MM.1S (cell line): ENCODE data around the gene UCN3.

ENCODE experiments used
- DNase-seq: peaks from one replicate; pipeline ENCODE4 v3.0.0-alpha.2; 2015
- H2AFZ ChIP-seq: fragments of 300-600 bp; sonication (generic); 2 replicates; pipeline ENCODE4 v1.6.0; 2016; ENCODE audit warnings: antibody characterized with exemption, low read length
- H3F3A ChIP-seq: fragments of 300-600 bp; sonication (generic); 2 replicates; pipeline ENCODE4 v1.6.1; 2016; ENCODE audit warnings: mild to moderate bottlenecking, antibody characterized with exemption, low read length, moderate library complexity, mixed read lengths; ENCODE audit not compliant: insufficient read depth
- H3K27ac ChIP-seq: fragments of 300-600 bp; sonication (generic); 2 replicates; pipeline ENCODE4 v1.5.1; 2016; ENCODE audit warnings: mild to moderate bottlenecking, low read length
- H3K27me3 ChIP-seq: fragments of 300-600 bp; sonication (generic); replicated peaks from 2 replicates; pipeline ENCODE4 v1.6.0; 2016; ENCODE audit warnings: low read length; ENCODE audit not compliant: insufficient read depth
- H3K36me3 ChIP-seq: fragments of 300-600 bp; sonication (generic); replicated peaks from 2 replicates; pipeline ENCODE4 v1.6.1; 2016; ENCODE audit warnings: mild to moderate bottlenecking, low read length, mixed read lengths; ENCODE audit not compliant: insufficient read depth
- H3K4me1 ChIP-seq: fragments of 300-600 bp; sonication (generic); 2 replicates; pipeline ENCODE4 v1.6.1; 2016; ENCODE audit warnings: low read length, mixed read lengths
- H3K4me2 ChIP-seq: fragments of 300-600 bp; sonication (generic); 2 replicates; pipeline ENCODE4 v1.6.0; 2016; ENCODE audit warnings: low read depth, low read length
- H3K4me3 ChIP-seq: fragments of 300-600 bp; sonication (generic); 2 replicates; pipeline ENCODE4 v1.5.1; 2016; ENCODE audit warnings: low read length, mixed read lengths
- H3K79me2 ChIP-seq: fragments of 300-600 bp; sonication (generic); 2 replicates; pipeline ENCODE4 v1.6.1; 2016; ENCODE audit warnings: mixed run types, low read length, mixed read lengths
- H3K9ac ChIP-seq: fragments of 300-600 bp; sonication (generic); 2 replicates; pipeline ENCODE4 v1.6.1; 2016; ENCODE audit warnings: low read length, mixed read lengths
- H3K9me2 ChIP-seq: fragments of 300-600 bp; sonication (generic); replicated peaks from 2 replicates; pipeline ENCODE4 v1.6.1; 2016; ENCODE audit warnings: mild to moderate bottlenecking, low read length, mixed read lengths; ENCODE audit not compliant: insufficient read depth
- H3K9me3 ChIP-seq: fragments of 300-600 bp; sonication (generic); replicated peaks from 2 replicates; pipeline ENCODE4 v1.6.1; 2016; ENCODE audit warnings: mild to moderate bottlenecking, low read length, mixed read lengths; ENCODE audit not compliant: insufficient read depth
- H4K20me1 ChIP-seq: fragments of 300-600 bp; sonication (generic); 2 replicates; pipeline ENCODE4 v1.6.1; 2016; ENCODE audit warnings: mild to moderate bottlenecking, low read length, moderate library complexity, mixed read lengths; ENCODE audit not compliant: insufficient read depth
- CTCF ChIP-seq: fragments of 300-600 bp; sonication (generic); IDR thresholded peaks from 2 replicates; pipeline ENCODE4 v1.5.1; 2016; ENCODE audit warnings: antibody characterized with exemption, low read length, mixed read lengths
- EZH2 ChIP-seq: fragments of 300-600 bp; sonication (generic); optimal IDR thresholded peaks from 2 replicates; pipeline ENCODE3; 2017; ENCODE audit warnings: low read depth, mild to moderate bottlenecking, antibody characterized with exemption, low read length, mixed read lengths
- EZH2phosphoT487 ChIP-seq: fragments of 300-600 bp; sonication (generic); IDR thresholded peaks from 2 replicates; pipeline ENCODE4 v1.6.1; 2018; ENCODE audit warnings: antibody characterized with exemption, low read length

Gene UCN3

DNA sequence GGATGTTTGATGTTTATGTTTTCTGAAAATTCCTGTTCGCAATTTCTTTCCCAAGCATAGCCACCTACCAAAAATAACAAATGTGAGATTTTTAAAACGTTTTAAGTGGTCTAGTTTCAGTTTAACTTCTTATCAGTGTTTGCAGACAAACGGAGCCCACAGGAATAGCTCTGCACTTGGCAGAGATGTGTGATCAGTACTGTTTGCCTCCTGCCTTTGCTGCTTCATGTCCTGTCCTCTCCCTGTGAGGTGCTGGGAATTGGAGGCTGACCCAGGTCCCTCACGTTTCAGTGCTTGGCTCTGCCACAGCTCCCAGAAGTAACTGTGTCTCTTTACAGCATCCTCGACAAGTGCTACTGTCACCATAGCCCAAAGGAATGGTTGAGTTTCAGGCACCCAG is 1.2 kb downstream of the UCN3 start:
- no peak for TF ChIP-seq EZH2phosphoT487
- TF ChIP-seq CTCF: no peak
- no peak for TF ChIP-seq EZH2
- Histone ChIP-seq H3K4me1 (no peaks in the 10 kb centered on the region), H3K79me2 (no peaks in the 10 kb centered on the region), H3K27ac (no peak overlapping the region), H3K9ac (no peak overlapping the region), H3K4me2 (no peak overlapping the region), H3K9me3 (no peaks in the 10 kb centered on the region), H2AFZ (no peak overlapping the region), H3K4me3 (no peak overlapping the region), H3F3A (no peaks in the 10 kb centered on the region), H3K9me2 (no peaks in the 10 kb centered on the region), H3K27me3 (no peaks in the 10 kb centered on the region), H4K20me1 (no peaks in the 10 kb centered on the region), H3K36me3 (no peaks in the 10 kb centered on the region)
- DNase-seq: no peak

DNA sequence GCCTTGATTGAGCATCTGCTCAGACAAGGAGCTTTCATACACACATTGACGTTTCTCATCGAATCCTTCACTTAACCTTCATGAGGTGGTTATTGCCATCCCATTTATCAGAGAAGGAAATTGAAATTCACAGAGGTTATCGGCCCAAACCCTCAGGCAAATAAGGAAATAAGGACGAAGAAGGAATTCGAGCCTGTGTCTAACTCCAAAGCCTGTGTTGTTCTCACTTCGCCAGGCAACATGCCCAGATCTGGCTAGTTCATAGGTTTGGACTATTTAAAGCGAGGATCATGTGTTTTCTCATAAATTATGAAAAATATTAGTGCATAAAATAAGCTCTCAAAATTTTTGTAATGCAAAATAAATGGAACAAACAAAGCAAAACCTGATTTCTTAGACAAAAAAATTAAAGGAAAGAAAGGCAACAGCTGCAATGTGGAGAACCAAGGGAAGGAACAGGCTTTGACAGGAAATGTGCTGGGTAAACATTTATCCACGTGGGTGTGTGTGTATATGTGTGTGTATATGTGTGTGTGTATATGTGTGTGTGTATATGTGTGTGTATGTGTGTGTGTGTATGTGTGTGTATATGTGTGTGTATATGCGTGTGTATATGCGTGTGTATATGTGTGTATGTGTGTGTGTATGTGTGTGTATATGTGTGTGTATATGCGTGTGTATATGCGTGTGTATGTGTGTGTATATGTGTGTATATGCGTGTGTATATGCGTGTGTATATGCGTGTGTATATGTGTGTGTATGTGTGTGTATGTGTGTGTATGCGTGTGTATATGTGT is 4.8 kb downstream of the UCN3 start:
- Histone ChIP-seq H3K9me2 (no peaks in the 10 kb centered on the region), H3K9ac (no peak overlapping the region), H3K36me3 (no peaks in the 10 kb centered on the region), H2AFZ (no peak overlapping the region), H3K4me2 (no peak overlapping the region), H3K27ac (no peak overlapping the region), H3K4me3 (no peak overlapping the region), H3K27me3 (no peaks in the 10 kb centered on the region), H4K20me1 (no peaks in the 10 kb centered on the region), H3K79me2 (no peaks in the 10 kb centered on the region), H3F3A (no peaks in the 10 kb centered on the region), H3K9me3 (no peaks in the 10 kb centered on the region), H3K4me1 (no peaks in the 10 kb centered on the region)
- no peak for TF ChIP-seq CTCF
- no peak for TF ChIP-seq EZH2
- TF ChIP-seq EZH2phosphoT487: no peak
- no peak for DNase-seq

- H2AFZ ChIP-seq: no peak overlapping the region
- no peaks in the 10 kb centered on the region for H3K36me3 ChIP-seq
- TF ChIP-seq EZH2: no peak
- TF ChIP-seq CTCF: no peak
- no peak for TF ChIP-seq EZH2phosphoT487
- no peaks in the 10 kb centered on the region for H3F3A ChIP-seq
- no peak for DNase-seq
- H3K27ac ChIP-seq: no peak overlapping the region
- no peaks in the 10 kb centered on the region for H3K9me2 ChIP-seq
- H3K27me3 ChIP-seq: no peaks in the 10 kb centered on the region
- H3K4me2 ChIP-seq: no peak overlapping the region
- no peaks in the 10 kb centered on the region for H4K20me1 ChIP-seq
- no peaks in the 10 kb centered on the region for H3K79me2 ChIP-seq
- no peaks in the 10 kb centered on the region for H3K9me3 ChIP-seq
- H3K9ac ChIP-seq: no peak overlapping the region
- H3K4me1 ChIP-seq: no peaks in the 10 kb centered on the region
- H3K4me3 ChIP-seq: no peak overlapping the region
Observed at GRCh38 chr10:5370493-5371352, 6.0 kb downstream of the UCN3 start.
